Left lung (tissue), 10 donors: ENCODE results near the gene CMC4. TPM values are rescaled to one million over a fixed set of nuclear protein-coding genes. Genes with fewer than 3 reads are reported as not detected.
A peak's percentile ranks its signal among the peaks of the same experiment; 100 is the strongest.

Source experiments
- ATAC-seq: fragments of 200-7000 bp; cut with Tn5 transposase; one replicate; pipeline ENCODE4 v1.9.1; 2020; ENCODE audit warnings: moderate library complexity
- DNase-seq, 4 donors: peaks; one replicate each; pipeline ENCODE4 v3.0.0-alpha.2; 2013 to 2020
- H3K27ac ChIP-seq, 2 donors: fragments of 200-600 bp; sonication (generic) in 1 of 2; one replicate each; pipeline versions ENCODE4 v1.5.0 to v1.8.0; 2020 to 2021
- H3K27me3 ChIP-seq, 2 donors: fragments of 200-600 bp; sonication (generic) in 1 of 2; one replicate each; pipeline versions ENCODE4 v1.5.0 to v1.8.0; 2020 to 2021
- H3K36me3 ChIP-seq, 2 donors: fragments of 200-600 bp; sonication (generic) in 1 of 2; one replicate each; pipeline versions ENCODE4 v1.5.0 to v1.8.0; 2020 to 2021
- H3K4me1 ChIP-seq, 2 donors: fragments of 200-600 bp; one replicate each; pipeline ENCODE4 v1.8.0; 2021
- H3K4me3 ChIP-seq, 2 donors: fragments of 200-600 bp; sonication (generic) in 1 of 2; one replicate each; pipeline versions ENCODE4 v1.5.0 to v1.8.0; 2020 to 2021; ENCODE audit warnings: mild to moderate bottlenecking in 1 of 2
- H3K9me3 ChIP-seq, 2 donors: fragments of 200-600 bp; sonication (generic) in 1 of 2; one replicate each; pipeline versions ENCODE4 v1.5.0 to v1.8.0; 2020 to 2021
- intact Hi-C, 2 donors: fragments of 100-400 bp; cut with DNase I; formaldehyde crosslinking; loops; one replicate each; pipeline versions ENCODE4 v1.11.2 to v1.14.2; 2022
- polyA plus RNA-seq, 6 donors: library from polyadenylated mRNA; unstranded; fragments of 120-200 nt; gene quantifications; one replicate each; pipeline ENCODE4 v1.2.1, GENCODE V29; 2013; ENCODE audit not compliant: insufficient read length in 6 of 6
- total RNA-seq, 2 donors: library from RNA; stranded (reverse); fragmentation: NEBNext Ultra II Directional; extraction: Animal tissue kit (Norgen Biotek cat#: 25700); gene quantifications; one replicate each; pipeline ENCODE4 v1.2.1, GENCODE V29; 2021
- TF ChIP-seq, protein P1 (sequence below), 2 donors: fragments of 200-600 bp; sonication (generic) in 1 of 2; IDR thresholded peaks; one replicate each; pipeline versions ENCODE4 v1.5.0 to v1.8.0; 2021; ENCODE audit warnings: antibody characterized with exemption in 2 of 2
- donor health status: DM: no; HTN: yes; CAD: no.
- donor health status: DM: no; HTN: no; CAD: no.

The CMC4 gene
- total and polyA plus RNA-seq, 8 donors, result 3.3 to 10.4 (median 6.7) TPM

DNA sequence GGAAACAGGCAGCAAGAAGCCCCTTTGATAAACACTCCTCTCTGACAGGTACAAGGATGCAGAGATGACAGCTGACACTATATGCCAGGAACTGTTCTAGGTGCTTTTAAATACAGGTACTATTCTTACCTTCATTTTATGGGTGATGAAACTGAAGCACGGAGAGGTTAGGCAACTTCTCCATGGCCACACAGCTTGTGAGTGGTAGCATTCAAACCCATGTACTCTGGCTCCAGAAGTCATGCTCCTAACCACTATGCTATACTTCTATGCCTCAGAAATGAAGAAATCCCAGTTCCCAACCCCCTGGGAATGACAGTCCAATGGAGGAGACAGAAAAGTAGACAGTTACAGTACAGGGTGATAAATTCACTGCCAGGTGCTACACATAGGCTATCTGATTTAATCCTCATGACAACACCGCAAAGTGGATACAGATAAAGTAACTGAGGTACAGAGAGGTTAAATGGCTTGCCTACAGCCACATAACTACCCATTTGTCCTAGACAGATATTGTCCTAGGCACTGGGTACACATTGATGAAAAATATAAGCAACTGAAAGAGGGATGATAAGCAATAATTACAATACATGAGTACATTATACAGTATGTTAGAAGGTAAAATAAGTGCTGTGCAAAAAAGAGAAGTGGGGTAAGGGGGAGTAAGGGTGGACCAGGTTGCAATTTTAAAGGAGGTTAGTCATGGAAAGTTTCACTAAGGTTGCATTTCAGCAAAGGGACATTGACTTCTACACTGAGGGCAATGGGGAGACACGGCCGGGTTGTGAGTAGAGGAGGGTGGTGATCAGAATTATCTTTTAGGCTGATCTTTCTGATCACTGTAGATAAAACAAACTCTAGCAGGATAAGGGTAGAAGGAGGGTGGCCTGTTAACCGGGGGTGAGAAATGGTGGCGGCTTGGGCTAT, 46.8 kb downstream of the CMC4 start:
- H3K27ac ChIP-seq, result no peak overlapping the region
- intact Hi-C loops, result no loop called here
- peaks cover 4 to 8% of the 10 kb centered on the region in 2 donors for H3K4me1 ChIP-seq
- H3K27me3 ChIP-seq, result no peaks in the 10 kb centered on the region
- TF ChIP-seq, protein P1, sequence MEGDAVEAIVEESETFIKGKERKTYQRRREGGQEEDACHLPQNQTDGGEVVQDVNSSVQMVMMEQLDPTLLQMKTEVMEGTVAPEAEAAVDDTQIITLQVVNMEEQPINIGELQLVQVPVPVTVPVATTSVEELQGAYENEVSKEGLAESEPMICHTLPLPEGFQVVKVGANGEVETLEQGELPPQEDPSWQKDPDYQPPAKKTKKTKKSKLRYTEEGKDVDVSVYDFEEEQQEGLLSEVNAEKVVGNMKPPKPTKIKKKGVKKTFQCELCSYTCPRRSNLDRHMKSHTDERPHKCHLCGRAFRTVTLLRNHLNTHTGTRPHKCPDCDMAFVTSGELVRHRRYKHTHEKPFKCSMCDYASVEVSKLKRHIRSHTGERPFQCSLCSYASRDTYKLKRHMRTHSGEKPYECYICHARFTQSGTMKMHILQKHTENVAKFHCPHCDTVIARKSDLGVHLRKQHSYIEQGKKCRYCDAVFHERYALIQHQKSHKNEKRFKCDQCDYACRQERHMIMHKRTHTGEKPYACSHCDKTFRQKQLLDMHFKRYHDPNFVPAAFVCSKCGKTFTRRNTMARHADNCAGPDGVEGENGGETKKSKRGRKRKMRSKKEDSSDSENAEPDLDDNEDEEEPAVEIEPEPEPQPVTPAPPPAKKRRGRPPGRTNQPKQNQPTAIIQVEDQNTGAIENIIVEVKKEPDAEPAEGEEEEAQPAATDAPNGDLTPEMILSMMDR (IDR thresholded peaks at IDR 0.05), result no peak
- no peak overlapping the region for H3K4me3 ChIP-seq
- H3K36me3 ChIP-seq, result no peaks in the 10 kb centered on the region
- ATAC-seq (no peak), DNase-seq (no peak)
- H3K9me3 ChIP-seq, result no peaks in the 10 kb centered on the region

DNA sequence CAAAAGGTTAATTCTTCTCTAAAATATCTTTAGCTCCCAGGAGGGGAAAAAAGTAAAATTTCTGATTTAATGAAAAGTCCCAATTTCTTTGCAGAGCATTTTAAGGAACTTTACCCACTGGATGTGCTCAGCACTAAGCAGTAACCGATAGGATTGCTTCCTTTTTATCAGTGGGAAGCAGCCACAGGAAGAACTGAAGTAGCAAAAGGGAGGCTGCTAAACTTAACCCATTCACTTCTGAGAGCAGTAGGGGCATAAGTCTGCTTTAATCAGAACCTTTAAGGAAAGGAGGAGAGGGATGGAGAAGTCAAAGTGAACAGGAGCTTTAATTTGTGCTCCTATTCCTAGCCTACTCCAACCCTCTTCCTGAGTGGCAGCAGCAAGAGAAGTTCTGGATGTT, 48.4 kb downstream of the CMC4 start, which contains the start of gene F8:
TSS of gene F8 (minus strand) at position 139 of the 400 bp plus-strand sequence. CDS start 171 bp downstream, outside the sequence.
- Histone ChIP-seq H3K4me1 (peaks cover 0 to 4% of the 10 kb centered on the region in 2 donors), H3K27me3 (no peaks in the 10 kb centered on the region), H3K27ac (no peak within 1 kb of the TSS), H3K4me3 (peak within 1 kb of the TSS in 1 of 2 donors; percentile 16), H3K36me3 (no peaks in the 10 kb centered on the region), H3K9me3 (no peaks in the 10 kb centered on the region)
- intact Hi-C loops, result no loop called here
- ATAC-seq (no peak), DNase-seq (no peak)
- TF ChIP-seq, protein P1 (IDR thresholded peaks at IDR 0.05), result no peak

DNA sequence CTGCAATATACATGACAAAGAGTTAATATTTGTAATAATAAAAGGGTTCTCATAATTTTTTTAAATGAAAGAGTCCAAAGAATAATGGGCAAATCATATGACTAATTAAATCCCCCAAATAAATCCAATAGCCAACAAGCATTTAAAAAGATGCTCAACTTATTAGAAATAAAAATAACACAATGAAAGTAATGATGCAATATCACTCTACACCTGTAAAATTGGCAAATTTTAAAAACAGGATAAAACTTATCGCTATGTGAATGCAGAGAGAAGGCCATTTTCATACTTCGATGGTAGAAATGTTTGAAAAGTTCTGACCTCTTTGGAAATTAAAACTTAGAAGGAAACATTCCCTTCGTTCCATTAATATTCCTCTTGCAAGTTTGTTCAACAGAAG, 50.3 kb downstream of the CMC4 start:
- no peak overlapping the region for H3K4me3 ChIP-seq
- H3K27me3 ChIP-seq, result no peaks in the 10 kb centered on the region
- no peak for DNase-seq
- no peak for ATAC-seq
- H3K36me3 ChIP-seq, result no peaks in the 10 kb centered on the region
- no peak overlapping the region for H3K27ac ChIP-seq
- no peaks in the 10 kb centered on the region for H3K9me3 ChIP-seq
- H3K4me1 ChIP-seq, result no peaks in the 10 kb centered on the region
- TF ChIP-seq, protein P1 (IDR thresholded peaks at IDR 0.05), result no peak
- intact Hi-C loops, result no loop called here

Other genes starting within 250 kb of the CMC4 start
- not detected for gene SMIM9, start 236.5 kb downstream of the CMC4 start, total RNA-seq
- not detected for gene SMIM9, start 236.5 kb downstream of the CMC4 start, polyA plus RNA-seq
- gene F8A1, start 184.8 kb downstream of the CMC4 start, total RNA-seq, result 10 to 100 TPM; 25.7 to 33.1 TPM
- 10 to 100 TPM in 5 of 6 donors, 1 to 10 TPM in 1; 7.6 to 23.8 (median 12.7) TPM for gene F8A1, start 184.8 kb downstream of the CMC4 start, polyA plus RNA-seq
- gene F8, start 48.4 kb downstream of the CMC4 start, total RNA-seq, result 10 to 100 TPM in 1 of 2 donors, 1 to 10 TPM in 1; 7.0 to 27.4 TPM
- 1 to 10 TPM; 4.1 to 5.8 (median 4.8) TPM for gene F8, start 48.4 kb downstream of the CMC4 start, polyA plus RNA-seq
- 10 to 100 TPM; 71.5 to 85.2 TPM for gene FUNDC2, start 44.3 kb downstream of the CMC4 start, total RNA-seq
- 100 to 1,000 TPM; 102 to 122 (median 106) TPM for gene FUNDC2, start 44.3 kb downstream of the CMC4 start, polyA plus RNA-seq
- 10 to 100 TPM; 11.5 to 13.1 TPM for gene MTCP1, start within 50 bp of the CMC4 start, total RNA-seq
- gene MTCP1, start within 50 bp of the CMC4 start, polyA plus RNA-seq, result 10 to 100 TPM; 18.4 to 27.0 (median 22.8) TPM
- 10 to 100 TPM; 20.4 to 20.7 TPM for gene BRCC3, start 372 bp upstream of the CMC4 start, total RNA-seq
- gene BRCC3, start 372 bp upstream of the CMC4 start, polyA plus RNA-seq, result 10 to 100 TPM; 20.1 to 25.5 (median 24.3) TPM
- 10 to 100 TPM; 40.3 to 44.4 TPM for gene VBP1, start 145.3 kb upstream of the CMC4 start, total RNA-seq
- gene VBP1, start 145.3 kb upstream of the CMC4 start, polyA plus RNA-seq, result 10 to 100 TPM; 62.9 to 73.8 (median 68.3) TPM
- gene RAB39B, start 193.4 kb upstream of the CMC4 start, total RNA-seq, result under 1 TPM; 0.50 to 0.67 TPM
- gene RAB39B, start 193.4 kb upstream of the CMC4 start, polyA plus RNA-seq, result 1 to 10 TPM in 1 of 6 donors, under 1 TPM in 5; 0.85 to 1.0 (median 0.95) TPM